PFSK-1 (cell line): ENCODE data around the gene MMP15.

Experiments used
- POLR2AphosphoS5 ChIP-seq: IDR thresholded peaks from 2 replicates; pipeline ENCODE4 v1.6.1; 2012; ENCODE audit warnings: low read depth, mild to moderate bottlenecking, control low read depth, low read length, moderate library complexity
- TAF1 ChIP-seq: IDR thresholded peaks from 2 replicates; pipeline ENCODE4 v1.6.1; 2012; ENCODE audit warnings: low read length, control low read depth, borderline replicate concordance; ENCODE audit not compliant: insufficient read depth

DNA sequence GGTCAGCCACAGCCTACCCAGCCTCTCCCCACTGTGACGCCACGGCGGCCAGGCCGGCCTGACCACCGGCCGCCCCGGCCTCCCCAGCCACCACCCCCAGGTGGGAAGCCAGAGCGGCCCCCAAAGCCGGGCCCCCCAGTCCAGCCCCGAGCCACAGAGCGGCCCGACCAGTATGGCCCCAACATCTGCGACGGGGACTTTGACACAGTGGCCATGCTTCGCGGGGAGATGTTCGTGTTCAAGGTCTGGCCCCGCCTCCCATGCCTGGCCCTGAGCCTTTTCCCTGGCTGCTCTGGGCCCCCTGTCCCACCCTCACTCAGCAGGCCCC lies 16.0 kb downstream of the MMP15 start:
- TF ChIP-seq TAF1 (no peak), POLR2AphosphoS5 (no peak)
